NCI-H774 (cell line): ENCODE results near the gene DCBLD1.

Experiments
- DNase-seq: peaks from one replicate; lab custom pipeline; 2025; lab: John Stamatoyannopoulos, UW

Gene DCBLD1

GRCh38 chr6:117558818-117559217 is 76.3 kb downstream of the DCBLD1 start:
- no peak for DNase-seq

- DNase-seq: no peak
Observed at GRCh38 chr6:117559299-117559698, 76.8 kb downstream of the DCBLD1 start.

GRCh38 chr6:117561128-117561527 is 78.7 kb downstream of the DCBLD1 start:
- no peak for DNase-seq

DNA sequence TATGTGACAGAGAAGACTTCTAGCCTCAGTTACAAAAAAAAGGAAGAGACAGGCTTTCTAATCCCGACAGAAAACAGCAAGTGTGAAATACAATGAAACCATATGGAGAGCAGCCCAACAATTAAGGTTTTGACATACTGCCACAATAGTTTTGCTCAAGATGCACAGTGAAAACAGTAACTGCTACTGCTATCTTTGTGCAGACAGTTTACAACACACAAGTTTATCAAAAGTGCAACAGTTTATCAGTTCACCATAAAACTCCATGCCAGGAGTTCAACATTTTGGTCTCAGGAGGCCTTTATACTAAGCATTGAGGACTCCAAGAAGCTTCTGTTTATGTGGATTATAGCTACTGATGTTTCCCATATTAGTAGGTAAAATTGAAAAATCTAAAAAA is 82.2 kb downstream of the DCBLD1 start:
- no peak for DNase-seq

- DNase-seq: no peak
Observed at GRCh38 chr6:117568247-117568646, 85.8 kb downstream of the DCBLD1 start.

DNA sequence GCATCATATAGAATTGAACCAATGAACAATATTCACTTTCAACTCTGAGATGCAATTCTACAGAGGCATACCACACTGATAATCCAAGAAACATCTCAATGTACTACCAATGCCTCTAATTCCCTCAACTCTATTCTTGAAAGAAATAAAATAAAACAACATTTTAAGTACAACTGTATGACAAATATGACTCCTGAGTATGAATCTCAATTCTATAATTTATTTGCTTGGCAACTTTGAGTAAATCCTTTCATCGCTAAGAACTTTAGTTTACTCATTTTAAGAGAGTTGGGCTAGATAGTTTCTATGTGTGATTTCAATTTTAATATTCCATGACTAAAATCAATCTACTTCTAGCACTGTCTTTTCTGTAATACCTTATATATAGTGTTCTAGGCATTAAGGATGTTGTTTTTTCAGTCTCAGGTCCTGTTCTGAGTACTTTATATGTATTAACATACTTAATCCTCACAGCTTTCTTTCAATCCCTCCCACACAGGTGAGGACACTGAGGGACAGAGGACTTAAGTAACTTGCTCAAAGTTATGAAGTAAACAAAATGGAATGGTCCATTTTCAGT is 86.4 kb downstream of the DCBLD1 start:
- DNase-seq: no peak

DNA sequence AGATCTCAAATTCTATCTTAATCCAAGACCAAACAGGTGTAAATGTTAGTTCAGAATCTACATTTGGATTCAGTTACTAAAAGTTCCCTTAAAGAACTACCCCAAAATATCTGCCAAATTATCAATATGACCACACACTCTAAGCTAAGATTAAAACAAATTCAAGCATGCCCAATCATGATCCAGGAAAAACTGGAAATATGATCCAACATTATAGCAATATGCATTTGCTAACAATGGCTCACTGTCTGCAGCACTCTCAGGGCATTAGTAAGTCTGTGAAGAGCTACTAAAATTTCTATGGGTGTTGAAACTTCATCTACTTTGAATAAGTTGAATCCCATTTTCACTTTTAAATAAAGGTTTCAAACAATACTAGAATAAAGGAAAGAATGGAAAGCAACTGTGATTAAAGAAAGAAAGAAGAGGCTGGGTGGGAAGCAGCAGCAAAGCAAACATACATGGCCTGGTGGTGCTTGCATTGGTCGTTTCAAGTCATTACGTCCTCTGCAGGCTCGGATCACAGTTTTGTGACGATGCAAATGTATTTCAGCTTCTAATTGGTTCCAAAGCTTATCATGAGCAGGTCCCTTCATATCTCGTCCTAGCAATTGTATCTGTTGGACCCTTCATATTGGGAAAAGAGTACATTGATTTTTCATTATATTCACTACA is 90.7 kb downstream of the DCBLD1 start:
- DNase-seq: no peak

GRCh38 chr6:117574198-117574597 is 91.7 kb downstream of the DCBLD1 start:
- DNase-seq: no peak

- DNase-seq: no peak
Observed at GRCh38 chr6:117585647-117586046, 103.2 kb downstream of the DCBLD1 start.

GRCh38 chr6:117590447-117590846 is 108.0 kb downstream of the DCBLD1 start:
- no peak for DNase-seq

DNA sequence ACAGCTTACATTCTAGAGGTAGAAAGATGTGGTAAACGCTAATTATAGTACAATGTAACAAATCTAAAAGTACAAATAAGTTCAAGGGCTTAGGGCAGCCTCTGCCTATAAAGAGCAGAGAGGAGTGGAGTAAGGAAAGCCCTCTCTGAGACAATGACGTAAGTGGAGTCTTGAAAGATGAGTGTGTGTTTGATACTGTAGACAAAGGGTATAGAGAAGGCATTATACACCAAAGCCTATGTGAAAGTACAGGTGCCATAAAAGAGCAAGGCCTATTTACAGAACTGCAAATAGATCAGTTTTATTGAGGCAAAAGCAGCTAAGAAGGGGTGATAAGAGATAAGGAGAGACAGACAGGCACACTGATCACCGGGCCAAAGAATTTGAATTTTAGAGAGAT is 108.9 kb downstream of the DCBLD1 start:
- DNase-seq: no peak

GRCh38 chr6:117592983-117593759 is 110.7 kb downstream of the DCBLD1 start:
- no peak for DNase-seq

DNA sequence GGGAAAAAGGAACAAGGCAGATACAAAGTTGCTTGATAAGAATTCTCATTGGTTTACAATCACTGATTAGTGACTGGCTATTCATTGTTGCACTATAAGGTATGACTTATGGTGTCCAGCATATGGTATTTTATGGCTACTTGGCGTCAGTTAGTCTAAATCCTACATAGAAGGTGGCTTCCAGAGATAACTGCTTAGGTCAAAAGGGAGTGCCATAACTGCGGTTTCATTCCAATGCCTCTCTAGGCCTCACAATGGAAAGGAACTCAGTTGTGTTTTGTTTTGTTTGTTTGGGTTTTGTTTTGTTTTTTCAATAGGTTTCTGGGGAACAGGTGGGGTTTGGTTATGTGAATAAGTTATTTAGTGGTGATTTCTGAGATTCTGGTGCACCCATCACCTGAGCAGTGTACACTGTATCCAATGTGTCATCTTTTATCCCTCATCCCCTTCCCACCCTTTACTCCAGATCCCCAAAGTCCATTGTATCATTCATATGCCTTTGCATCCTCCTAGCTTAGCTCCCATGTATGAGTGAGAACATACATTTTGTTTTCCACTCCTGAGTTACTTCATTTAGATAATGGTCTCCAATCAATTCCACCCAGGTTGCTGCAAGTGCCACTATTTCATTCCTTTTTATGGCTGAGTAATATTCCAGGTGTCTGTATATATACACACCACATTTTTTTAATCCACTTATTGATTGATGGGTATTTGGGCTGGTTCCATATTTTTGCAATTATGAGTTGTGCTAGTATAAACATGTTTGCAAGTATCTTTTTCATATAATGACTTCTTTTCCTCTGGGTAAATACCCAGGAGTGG is 112.8 kb downstream of the DCBLD1 start:
- no peak for DNase-seq

- no peak for DNase-seq
Observed at GRCh38 chr6:117597755-117598154, 115.3 kb downstream of the DCBLD1 start.
